Gastroesophageal sphincter (tissue), 3 donors: Measurements from ENCODE around the gene PRKRIP1.

Experiments
- CTCF ChIP-seq, 4 experiments: fragments of 200-600 bp in 2 of 4; fragments of 450-650 bp in 2 of 4; sonication (generic) in 1 of 4; IDR thresholded peaks; one replicate each; pipeline ENCODE4 v1.5.1; 2017 to 2019; ENCODE audit warnings: antibody characterized with exemption in 4 of 4, mild to moderate bottlenecking in 2 of 4, moderate library complexity in 2 of 4
- POLR2A ChIP-seq, 2 donors: fragments of 450-650 bp; IDR thresholded peaks; one replicate each; pipeline ENCODE4 v1.6.1; 2017; ENCODE audit warnings: antibody characterized with exemption in 2 of 2, mild to moderate bottlenecking in 2 of 2, moderate library complexity in 1 of 2

- TF ChIP-seq CTCF (IDR thresholded peaks at IDR 0.05) (no peak), POLR2A (IDR thresholded peaks at IDR 0.05) (no peak)
Observed at GRCh38 chr7:102444961-102445673, 49.0 kb downstream of the PRKRIP1 start.
